Right lobe of liver (tissue), 6 donors: ENCODE measurements around the gene CLIP4. TPM values are rescaled to one million over a fixed set of nuclear protein-coding genes. Genes with fewer than 3 reads are reported as not detected.

Source experiments
- ATAC-seq, 4 donors: fragments of 200-7000 bp; cut with Tn5 transposase; one replicate each; pipeline ENCODE4 v1.9.1; 2020; ENCODE audit warnings: mild to moderate bottlenecking in 4 of 4, moderate library complexity in 4 of 4
- DNase-seq, 3 donors: peaks; one replicate each; pipeline ENCODE4 v3.0.0-alpha.2; 2020
- H3K27ac ChIP-seq, 3 donors: fragments of 200-600 bp; one replicate each; pipeline ENCODE4 v1.8.0; 2022
- H3K27me3 ChIP-seq, 2 donors: fragments of 200-600 bp; one replicate each; pipeline ENCODE4 v1.8.0; 2022
- H3K36me3 ChIP-seq, 4 donors: fragments of 200-600 bp; sonication (generic) in 1 of 4; one replicate each; pipeline versions ENCODE4 v1.5.1 to v1.8.0; 2017 to 2022; ENCODE audit warnings: control low read depth in 1 of 4
- H3K4me1 ChIP-seq, 4 donors: fragments of 200-600 bp; sonication (generic) in 1 of 4; one replicate each; pipeline versions ENCODE4 v1.5.1 to v1.8.0; 2017 to 2022; ENCODE audit warnings: control low read depth in 1 of 4
- H3K4me3 ChIP-seq, 3 donors: fragments of 200-600 bp; one replicate each; pipeline ENCODE4 v1.8.0; 2022
- H3K9me3 ChIP-seq, 4 donors: fragments of 200-600 bp; sonication (generic) in 1 of 4; one replicate each; pipeline versions ENCODE4 v1.5.1 to v1.8.0; 2017 to 2022; ENCODE audit warnings: control low read depth in 1 of 4
- CTCF ChIP-seq, 4 donors: fragments of 200-600 bp in 3 of 4; fragments of 450-650 bp in 1 of 4; IDR thresholded peaks; one replicate each; pipeline versions ENCODE4 v1.5.1 to v1.8.0; 2016 to 2022; ENCODE audit warnings: antibody characterized with exemption in 4 of 4, mild to moderate bottlenecking in 2 of 4
- POLR2A ChIP-seq: fragments of 450-650 bp; IDR thresholded peaks from one replicate; pipeline ENCODE4 v1.6.1; 2017; ENCODE audit warnings: antibody characterized with exemption, mild to moderate bottlenecking
- WGBS: methylation state at CpG from one replicate; pipeline ENCODE4 v1.1.6; 2018; ENCODE audit warnings: low coverage, low lambda C conversion rate; ENCODE audit not compliant: insufficient coverage; ENCODE audit errors: missing lambda C conversion rate; 5-methylcytosine and 5-hydroxymethylcytosine counted together
- intact Hi-C, 2 donors: fragments of 100-400 bp; cut with DNase I; formaldehyde crosslinking; loops; one replicate each; pipeline versions ENCODE4 v1.11.2 to v1.14.1; 2022
- total RNA-seq, 6 experiments: library from RNA; depleted of rRNA in 2 of 6; stranded (reverse); fragments of >200 nt in 2 of 6; fragmentation: NEBNext Ultra II Directional in 3 of 6; extraction: Animal tissue kit (Norgen Biotek cat#: 25700) in 3 of 6; gene quantifications; one replicate each; pipeline versions ENCODE4 v1.1.0 to v1.2.4, GENCODE V29; 2016 to 2023
- donor health status: DM: no; HTN: yes; CAD: no.
- donor health status: DM: no; HTN: no; CAD: no.
- donor health status: DM: no; HTN: no; CAD: no.
- donor health status: DM: no; HTN: yes; CAD: no.
- donor health status: DM: no; HTN: yes; CAD: no.

CLIP4 gene
- total RNA-seq, 6 experiments from 2014 or later = 2.7 to 7.3 (median 5.3) TPM

- H3K4me1 ChIP-seq = no peaks in the 10 kb centered on the region
- H3K4me3 ChIP-seq = no peak overlapping the region
- DNase-seq (peak in 1 of 3 donors; percentile 23), ATAC-seq (no peak)
- 80% methylated on average over 6 of the region's 11 CpGs for WGBS
- TF ChIP-seq POLR2A (no peak), CTCF (IDR thresholded peaks at IDR 0.05) (no peak)
- no peaks in the 10 kb centered on the region for H3K27me3 ChIP-seq
- H3K9me3 ChIP-seq = no peaks in the 10 kb centered on the region
- H3K36me3 ChIP-seq = no peaks in the 10 kb centered on the region
- no peak overlapping the region for H3K27ac ChIP-seq
- intact Hi-C loops = no loop called here
Observed at GRCh38 chr2:29222381-29223179, 107.4 kb downstream of the CLIP4 start.

GRCh38 chr2:29223257-29223656 is 108.0 kb downstream of the CLIP4 start:
- ATAC-seq = no peak
- Histone ChIP-seq H3K4me1 (no peaks in the 10 kb centered on the region), H3K9me3 (no peaks in the 10 kb centered on the region), H3K27ac (no peak overlapping the region), H3K4me3 (no peak overlapping the region), H3K36me3 (no peaks in the 10 kb centered on the region), H3K27me3 (no peaks in the 10 kb centered on the region)
- peak in 1 of 3 donors; percentile 28 for DNase-seq
- intact Hi-C loops = no loop called here
- TF ChIP-seq CTCF (IDR thresholded peaks at IDR 0.05) (no peak), POLR2A (no peak)
- 0% methylated on average over 1 of the region's 11 CpGs for WGBS

GRCh38 chr2:29223851-29224692 is 108.9 kb downstream of the CLIP4 start:
- Histone ChIP-seq H3K27ac (no peak overlapping the region), H3K9me3 (no peaks in the 10 kb centered on the region), H3K4me3 (no peak overlapping the region), H3K36me3 (no peaks in the 10 kb centered on the region), H3K4me1 (no peaks in the 10 kb centered on the region), H3K27me3 (no peaks in the 10 kb centered on the region)
- 80% methylated on average over 5 of the region's 7 CpGs for WGBS
- peak; percentile 42 to 69 (median 52) for ATAC-seq
- TF ChIP-seq POLR2A (no peak), CTCF (IDR thresholded peaks at IDR 0.05) (no peak)
- intact Hi-C loops = no loop called here
- DNase-seq = peak in 1 of 3 donors; percentile 47

GRCh38 chr2:29224693-29225551 is 109.7 kb downstream of the CLIP4 start:
- H3K4me1 ChIP-seq = no peaks in the 10 kb centered on the region
- H3K4me3 ChIP-seq = no peak overlapping the region
- no peaks in the 10 kb centered on the region for H3K36me3 ChIP-seq
- DNase-seq (no peak), ATAC-seq (no peak)
- no peaks in the 10 kb centered on the region for H3K9me3 ChIP-seq
- intact Hi-C loops = no loop called here
- TF ChIP-seq POLR2A (no peak), CTCF (IDR thresholded peaks at IDR 0.05) (no peak)
- H3K27me3 ChIP-seq = no peaks in the 10 kb centered on the region
- no peak overlapping the region for H3K27ac ChIP-seq
- WGBS = 81% methylated on average over 4 of the region's 17 CpGs
